ENCODE data around the gene ETHE1. TPM values are rescaled to one million over a fixed set of nuclear protein-coding genes. Genes with fewer than 3 reads are reported as not detected.
A peak's percentile ranks its signal among the peaks of the same experiment; 100 is the strongest.

ETHE1 gene
- total and polyA plus RNA-seq, 5 experiments from 2014 or later = 23.9 to 78.7 (median 62.0) TPM

GRCh38 chr19:43468354-43469159 is 58.4 kb downstream of the ETHE1 start:
- DNase-seq = peak in 3 of 10 donors; percentile 32 to 52 (median 34)
- H3K9me3 Mint-ChIP-seq = no peaks in the 10 kb centered on the region

DNA sequence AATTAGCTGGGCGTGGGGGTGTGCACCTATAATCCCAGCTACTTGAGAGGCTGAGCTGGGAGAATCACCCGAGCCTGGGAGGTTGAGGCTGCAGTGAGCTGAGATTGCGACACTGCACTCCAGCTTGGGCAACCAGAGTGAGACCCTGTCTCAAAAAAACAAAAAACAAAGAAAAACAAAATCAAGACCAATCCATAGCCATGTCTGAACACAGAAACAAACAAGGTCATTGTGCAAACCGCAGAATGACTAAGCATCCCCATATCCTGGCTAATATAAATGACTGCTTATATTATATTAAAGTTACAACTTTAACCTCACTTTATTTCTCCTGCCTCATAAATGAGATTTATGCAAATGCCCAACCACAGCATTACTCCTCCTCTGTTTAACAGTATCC is 59.3 kb downstream of the ETHE1 start:
- H3K9me3 Mint-ChIP-seq = no peaks in the 10 kb centered on the region
- ATAC-seq (no peak), DNase-seq (no peak)
- peak overlapping the region in 5 of 10 donors; percentile 32 to 79 (median 56) for H3K4me3 Mint-ChIP-seq
- peak overlapping the region; percentile 89 to 100 (median 99) for H3K27ac Mint-ChIP-seq
- H3K4me1 Mint-ChIP-seq = peaks cover 30 to 81% (median 74%) of the 10 kb centered on the region in 4 donors
- no peaks in the 10 kb centered on the region for H3K27me3 Mint-ChIP-seq
- POLR2A ChIA-PET = interaction anchor here (0.7 kb wide), 1 partner anchor 230 kb away, joined by 3 read pairs; no protein-coding TSS in a partner anchor
- no peaks in the 10 kb centered on the region for H3K36me3 Mint-ChIP-seq

More at GRCh38 chr19:43468354-43469159, 58.4 kb downstream of the ETHE1 start:
- Mint-ChIP-seq H3K4me3 (peak overlapping the region; percentile 32 to 79 (median 66)), H3K27me3 (no peaks in the 10 kb centered on the region), H3K36me3 (no peaks in the 10 kb centered on the region), H3K27ac (peak overlapping the region; percentile 89 to 100 (median 99)), H3K4me1 (peaks cover 32 to 79% (median 76%) of the 10 kb centered on the region in 4 donors)
- POLR2A ChIA-PET = interaction anchor here (0.5 to 2.3 kb wide), 5 partner anchors 22 to 229 kb away, joined by 3 to 14 read pairs (median 4); partner anchors contain the start of genes PHLDB3 and ZNF575
- no peak for ATAC-seq

GRCh38 chr19:43467276-43467675 is 59.7 kb downstream of the ETHE1 start:
- H3K27ac Mint-ChIP-seq = peak overlapping the region; percentile 44 to 99 (median 98)
- DNase-seq (no peak), ATAC-seq (no peak)
- H3K9me3 Mint-ChIP-seq = no peaks in the 10 kb centered on the region
- peak overlapping the region in 6 of 10 donors; percentile 5 to 56 (median 20) for H3K4me3 Mint-ChIP-seq
- H3K27me3 Mint-ChIP-seq = no peaks in the 10 kb centered on the region
- no peaks in the 10 kb centered on the region for H3K36me3 Mint-ChIP-seq
- peaks cover 28 to 81% (median 73%) of the 10 kb centered on the region in 4 donors for H3K4me1 Mint-ChIP-seq
- POLR2A ChIA-PET = interaction anchor here (5.1 kb wide), 1 partner anchor 37 kb away, joined by 70 read pairs; the partner anchor contains the start of gene PHLDB3

GRCh38 chr19:43466793-43467192 is 60.2 kb downstream of the ETHE1 start:
- H3K4me3 Mint-ChIP-seq = peak overlapping the region in 3 of 10 donors; percentile 5 to 56 (median 36)
- no peaks in the 10 kb centered on the region for H3K9me3 Mint-ChIP-seq
- H3K4me1 Mint-ChIP-seq = peaks cover 31 to 81% (median 74%) of the 10 kb centered on the region in 4 donors
- POLR2A ChIA-PET = interaction anchor here (4.3 to 5.1 kb wide), 3 partner anchors 7 to 38 kb away, joined by 51 to 71 read pairs (median 70); partner anchors contain the start of gene PHLDB3
- no peaks in the 10 kb centered on the region for H3K27me3 Mint-ChIP-seq
- no peak for ATAC-seq
- no peaks in the 10 kb centered on the region for H3K36me3 Mint-ChIP-seq
- H3K27ac Mint-ChIP-seq = peak overlapping the region in 9 of 10 donors; percentile 44 to 99 (median 99)
- DNase-seq = no peak

- peaks cover 39 to 83% (median 75%) of the 10 kb centered on the region in 4 donors for H3K4me1 Mint-ChIP-seq
- H3K36me3 Mint-ChIP-seq = peaks cover 0 to 2% (median 0%) of the 10 kb centered on the region in 3 donors
- POLR2A ChIA-PET = interaction anchor here (0.6 to 5.1 kb wide), 8 partner anchors 9 to 203 kb away, joined by 3 to 71 read pairs (median 10); partner anchors contain the start of gene PHLDB3
- no peak for ATAC-seq
- no peaks in the 10 kb centered on the region for H3K9me3 Mint-ChIP-seq
- no peaks in the 10 kb centered on the region for H3K27me3 Mint-ChIP-seq
- peak within 1 kb of the TSS; percentile 81 to 98 (median 94) for H3K4me3 Mint-ChIP-seq
- peak in 1 of 10 donors; percentile 4 for DNase-seq
- H3K27ac Mint-ChIP-seq = peak within 1 kb of the TSS; percentile 95 to 100 (median 99)
These were observed 61.4 kb downstream of the ETHE1 start, which contains the start of gene LYPD3 for GRCh38 chr19:43465468-43466120. LYPD3 (minus strand) TSS chr19:43465608; CDS start chr19:43465571, 37 bp downstream.

GRCh38 chr19:43464134-43464775 is 62.7 kb downstream of the ETHE1 start:
- peak overlapping the region; percentile 95 to 100 (median 99) for H3K27ac Mint-ChIP-seq
- H3K4me3 Mint-ChIP-seq = peak overlapping the region; percentile 81 to 98 (median 94)
- H3K4me1 Mint-ChIP-seq = peaks cover 38 to 71% (median 62%) of the 10 kb centered on the region in 4 donors
- peak in 1 of 10 donors; percentile 68 for DNase-seq
- peaks cover 0 to 2% (median 0%) of the 10 kb centered on the region in 3 donors for H3K36me3 Mint-ChIP-seq
- no peaks in the 10 kb centered on the region for H3K9me3 Mint-ChIP-seq
- POLR2A ChIA-PET = interaction anchor here (0.5 to 5.1 kb wide), 23 partner anchors 10 to 204 kb away, joined by 3 to 71 read pairs (median 4); partner anchors contain the start of genes IRGQ, PHLDB3, ZNF575 and ZNF576
- ATAC-seq = no peak
- no peaks in the 10 kb centered on the region for H3K27me3 Mint-ChIP-seq

GRCh38 chr19:43463381-43464133 is 63.4 kb downstream of the ETHE1 start:
- peak overlapping the region; percentile 81 to 98 (median 94) for H3K4me3 Mint-ChIP-seq
- DNase-seq = peak; percentile 98 to 100 (median 100)
- H3K36me3 Mint-ChIP-seq = peaks cover 0 to 2% (median 0%) of the 10 kb centered on the region in 3 donors
- no peaks in the 10 kb centered on the region for H3K9me3 Mint-ChIP-seq
- H3K27me3 Mint-ChIP-seq = no peaks in the 10 kb centered on the region
- H3K4me1 Mint-ChIP-seq = peaks cover 36 to 64% (median 55%) of the 10 kb centered on the region in 4 donors
- ATAC-seq = peak; percentile 80 to 81
- peak overlapping the region; percentile 95 to 100 (median 99) for H3K27ac Mint-ChIP-seq
- POLR2A ChIA-PET = interaction anchor here (0.6 to 5.1 kb wide), 24 partner anchors 9 to 205 kb away, joined by 3 to 71 read pairs (median 4); partner anchors contain the start of genes IRGQ, PHLDB3, ZNF575 and ZNF576

- Mint-ChIP-seq H3K27ac (peak overlapping the region; percentile 63 to 100 (median 99)), H3K27me3 (no peaks in the 10 kb centered on the region), H3K4me3 (peak overlapping the region; percentile 81 to 98 (median 94)), H3K9me3 (no peaks in the 10 kb centered on the region), H3K4me1 (peaks cover 29 to 57% (median 49%) of the 10 kb centered on the region in 4 donors), H3K36me3 (peaks cover 0 to 2% (median 0%) of the 10 kb centered on the region in 3 donors)
- ATAC-seq (no peak), DNase-seq (no peak)
- POLR2A ChIA-PET = interaction anchor here (0.6 to 5.1 kb wide), 17 partner anchors 9 to 206 kb away, joined by 3 to 71 read pairs (median 8); partner anchors contain the start of genes IRGQ, PHLDB3, ZNF575 and ZNF576
These were observed 64.1 kb downstream of the ETHE1 start for GRCh38 chr19:43462785-43463380.

DNA sequence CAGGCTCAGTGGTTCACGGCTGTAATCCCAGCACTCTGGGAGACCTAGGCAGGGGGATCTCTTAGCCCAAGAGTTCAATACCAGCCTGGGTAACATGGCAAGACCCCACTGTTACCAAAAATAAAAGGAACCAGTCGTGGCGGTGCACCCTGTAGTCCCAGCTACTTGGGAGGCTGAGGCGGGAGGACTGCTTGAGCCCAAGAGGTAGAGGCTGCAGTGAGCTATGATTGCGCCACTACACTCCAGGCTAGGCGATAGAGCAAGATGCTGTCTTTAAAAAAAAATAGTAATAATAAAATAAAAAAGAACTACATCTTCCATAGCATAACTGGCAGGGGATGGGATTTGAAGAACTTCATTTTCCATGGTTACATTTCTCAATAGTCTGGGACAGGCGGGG is 64.6 kb downstream of the ETHE1 start:
- Mint-ChIP-seq H3K4me1 (peaks cover 29 to 52% (median 44%) of the 10 kb centered on the region in 4 donors), H3K27ac (peak overlapping the region; percentile 60 to 100 (median 99)), H3K27me3 (no peaks in the 10 kb centered on the region), H3K36me3 (peaks cover 0 to 2% (median 0%) of the 10 kb centered on the region in 3 donors), H3K4me3 (peak overlapping the region; percentile 81 to 98 (median 94)), H3K9me3 (no peaks in the 10 kb centered on the region)
- no peak for DNase-seq
- POLR2A ChIA-PET = interaction anchor here (0.9 to 5.1 kb wide), 11 partner anchors 9 to 132 kb away, joined by 3 to 71 read pairs (median 14); partner anchors contain the start of genes PHLDB3 and ZNF575
- no peak for ATAC-seq

- POLR2A ChIA-PET = interaction anchor here (0.6 to 2.0 kb wide), 2 partner anchors 13 to 58 kb away, joined by 5 to 6 read pairs; no protein-coding TSS in a partner anchor
- ATAC-seq (no peak), DNase-seq (no peak)
- H3K9me3 Mint-ChIP-seq = no peaks in the 10 kb centered on the region
- H3K4me3 Mint-ChIP-seq = peak overlapping the region in 6 of 10 donors; percentile 18 to 90 (median 66)
- no peaks in the 10 kb centered on the region for H3K27me3 Mint-ChIP-seq
- peaks cover 27 to 47% (median 38%) of the 10 kb centered on the region in 4 donors for H3K4me1 Mint-ChIP-seq
- peaks cover 0 to 2% (median 0%) of the 10 kb centered on the region in 3 donors for H3K36me3 Mint-ChIP-seq
- peak overlapping the region in 9 of 10 donors; percentile 9 to 92 (median 55) for H3K27ac Mint-ChIP-seq
These were observed 65.7 kb downstream of the ETHE1 start for GRCh38 chr19:43461303-43461702.
